MM.1S (cell line): ENCODE measurements around the gene CD81.

Experiments used
- EZH2 ChIP-seq: fragments of 300-600 bp; sonication (generic); optimal IDR thresholded peaks from 2 replicates; pipeline ENCODE3; 2017; ENCODE audit warnings: low read depth, mild to moderate bottlenecking, antibody characterized with exemption, low read length, mixed read lengths
- EZH2phosphoT487 ChIP-seq: fragments of 300-600 bp; sonication (generic); IDR thresholded peaks from 2 replicates; pipeline ENCODE4 v1.6.1; 2018; ENCODE audit warnings: antibody characterized with exemption, low read length
- TF ChIP-seq, protein P1 (sequence below): fragments of 300-600 bp; sonication (generic); IDR thresholded peaks from 2 replicates; pipeline ENCODE4 v1.5.1; 2016; ENCODE audit warnings: antibody characterized with exemption, low read length, mixed read lengths

DNA sequence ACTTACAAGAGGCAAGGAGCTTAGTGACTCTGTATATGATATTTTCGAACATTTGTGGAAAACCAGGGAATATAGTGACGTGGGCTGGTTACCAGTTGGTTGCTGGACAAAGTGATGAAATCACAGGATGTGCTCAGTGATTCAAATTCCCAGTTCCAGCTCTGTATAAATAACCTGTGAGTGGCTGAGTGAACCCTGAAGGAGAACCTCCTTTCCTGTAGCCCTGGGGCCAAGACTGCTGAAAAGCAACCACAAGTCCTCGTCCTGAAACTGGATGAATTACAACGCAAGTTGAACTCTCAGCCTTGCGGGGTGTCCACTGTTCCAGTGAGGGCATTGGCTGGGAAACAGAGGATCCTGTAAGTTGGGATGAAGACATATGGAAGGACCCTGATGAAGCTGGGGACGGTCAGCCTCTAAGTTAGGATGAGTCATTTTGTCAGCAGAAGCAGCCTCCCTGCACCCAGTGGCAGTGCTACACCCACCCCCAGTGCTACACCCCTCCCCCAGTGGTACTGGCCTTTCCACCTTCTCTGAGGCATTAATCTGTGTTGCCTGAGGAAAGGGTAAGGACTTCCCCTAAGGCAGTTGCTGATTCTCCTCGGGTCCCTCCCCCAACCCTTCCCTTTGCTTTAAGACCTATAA, 22.0 kb upstream of the CD81 start:
- TF ChIP-seq EZH2 (no peak), EZH2phosphoT487 (no peak)
- TF ChIP-seq, protein P1, sequence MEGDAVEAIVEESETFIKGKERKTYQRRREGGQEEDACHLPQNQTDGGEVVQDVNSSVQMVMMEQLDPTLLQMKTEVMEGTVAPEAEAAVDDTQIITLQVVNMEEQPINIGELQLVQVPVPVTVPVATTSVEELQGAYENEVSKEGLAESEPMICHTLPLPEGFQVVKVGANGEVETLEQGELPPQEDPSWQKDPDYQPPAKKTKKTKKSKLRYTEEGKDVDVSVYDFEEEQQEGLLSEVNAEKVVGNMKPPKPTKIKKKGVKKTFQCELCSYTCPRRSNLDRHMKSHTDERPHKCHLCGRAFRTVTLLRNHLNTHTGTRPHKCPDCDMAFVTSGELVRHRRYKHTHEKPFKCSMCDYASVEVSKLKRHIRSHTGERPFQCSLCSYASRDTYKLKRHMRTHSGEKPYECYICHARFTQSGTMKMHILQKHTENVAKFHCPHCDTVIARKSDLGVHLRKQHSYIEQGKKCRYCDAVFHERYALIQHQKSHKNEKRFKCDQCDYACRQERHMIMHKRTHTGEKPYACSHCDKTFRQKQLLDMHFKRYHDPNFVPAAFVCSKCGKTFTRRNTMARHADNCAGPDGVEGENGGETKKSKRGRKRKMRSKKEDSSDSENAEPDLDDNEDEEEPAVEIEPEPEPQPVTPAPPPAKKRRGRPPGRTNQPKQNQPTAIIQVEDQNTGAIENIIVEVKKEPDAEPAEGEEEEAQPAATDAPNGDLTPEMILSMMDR: no peak
